H1 (cell line): ENCODE results near the gene MTCH2. TPM values are rescaled to one million over a fixed set of nuclear protein-coding genes. Genes with fewer than 3 reads are reported as not detected.

ENCODE experiments used
- CTCF ChIA-PET: fragments of 300-600 bp; sonication (Branson Sonifier 250); formaldehyde crosslinking; loops from one replicate; lab custom pipeline; 2021; ENCODE audit not compliant: partially characterized antibody; lab: Charles Lee
- POLR2A ChIA-PET: fragments of 300-600 bp; sonication (Branson Sonifier 250); formaldehyde crosslinking; loops from one replicate; lab custom pipeline; 2021; ENCODE audit warnings: inconsistent platforms; ENCODE audit not compliant: partially characterized antibody; lab: Charles Lee
- DNase-seq, 2 experiments: peaks; one replicate each; pipeline versions ENCODE4 v3.0.0 to v3.0.0-alpha.2; 2010 to 2022; ENCODE audit warnings: low spot score in 2 of 2, low read depth in 1 of 2, mixed read lengths in 1 of 2
- FAIRE-seq: peaks from 2 replicates; lab custom pipeline; 2011; peaks lifted over from hg19 to GRCh38; lab: Jason Lieb, UNC
- H2AFZ ChIP-seq: 2 replicates; pipeline ENCODE4 v1.8.1; 2012; ENCODE audit warnings: low read length, inconsistent platforms
- H2AK5ac ChIP-seq: 2 replicates; pipeline ENCODE4 v1.6.1; 2013; ENCODE audit warnings: low read depth, low read length
- H2BK120ac ChIP-seq: replicated peaks from 2 replicates; pipeline ENCODE3; 2013; ENCODE audit warnings: low read depth, low read length, inconsistent platforms
- H2BK12ac ChIP-seq: 2 replicates; pipeline ENCODE4 v1.6.1; 2013; ENCODE audit warnings: low read depth, low read length
- H2BK15ac ChIP-seq: 2 replicates; pipeline ENCODE4 v1.6.1; 2013; ENCODE audit warnings: low read length
- H2BK20ac ChIP-seq: 2 replicates; pipeline ENCODE4 v1.6.1; 2013; ENCODE audit warnings: low read length
- H2BK5ac ChIP-seq: 2 replicates; pipeline ENCODE4 v1.6.1; 2013; ENCODE audit warnings: low read depth, low read length
- H3K14ac ChIP-seq: 2 replicates; pipeline ENCODE4 v1.6.1; 2013; ENCODE audit warnings: inconsistent platforms; ENCODE audit not compliant: insufficient read length
- H3K18ac ChIP-seq: 2 replicates; pipeline ENCODE4 v1.6.1; 2013; ENCODE audit warnings: low read length; ENCODE audit errors: extremely low read depth
- H3K23ac ChIP-seq: 2 replicates; pipeline ENCODE4 v1.6.1; 2013; ENCODE audit warnings: inconsistent platforms; ENCODE audit not compliant: insufficient read length
- H3K23me2 ChIP-seq: 2 replicates; pipeline ENCODE4 v1.6.1; 2013; ENCODE audit warnings: low read depth, low read length
- H3K27ac ChIP-seq: 2 replicates; pipeline ENCODE4 v1.6.1; 2011; ENCODE audit warnings: low read depth, low read length, inconsistent platforms
- H3K27me3 ChIP-seq, 4 experiments: replicated peaks in 1 of 4; 1 replicate in 1 of 4; 2 replicates in 3 of 4; pipeline versions ENCODE4 v1.6.1 to v1.8.1; 2011 to 2013; ENCODE audit warnings: low read length in 3 of 4, mild to moderate bottlenecking in 3 of 4, inconsistent platforms in 2 of 4, mixed read lengths in 2 of 4, moderate library complexity in 1 of 4; ENCODE audit not compliant: control insufficient read depth in 3 of 4, insufficient read depth in 3 of 4; ENCODE audit errors: extremely low read depth in 1 of 4
- H3K36me3 ChIP-seq, 4 experiments: 2 replicates each; pipeline versions ENCODE4 v1.6.1 to v1.8.1; 2011 to 2013; ENCODE audit warnings: mild to moderate bottlenecking in 4 of 4, low read length in 3 of 4, moderate library complexity in 2 of 4, control low read depth in 1 of 4, inconsistent platforms in 1 of 4; ENCODE audit not compliant: insufficient read depth in 4 of 4, control insufficient read depth in 2 of 4
- H3K4ac ChIP-seq: replicated peaks from 2 replicates; pipeline ENCODE3; 2013; ENCODE audit warnings: low read length, low read depth, mixed read lengths, inconsistent platforms; ENCODE audit not compliant: insufficient read length
- H3K4me1 ChIP-seq, 4 experiments: replicated peaks in 1 of 4; 1 replicate in 1 of 4; 2 replicates in 3 of 4; pipeline versions ENCODE4 v1.6.1 to v1.8.1; 2011 to 2013; ENCODE audit warnings: low read length in 3 of 4, inconsistent platforms in 2 of 4, mixed read lengths in 1 of 4; ENCODE audit not compliant: insufficient read depth in 4 of 4, control insufficient read depth in 3 of 4
- H3K4me2 ChIP-seq, 2 experiments: 2 replicates each; pipeline versions ENCODE4 v1.6.1 to v1.8.1; 2011 to 2013; ENCODE audit warnings: low read depth in 2 of 2, low read length in 2 of 2, control low read depth in 1 of 2, inconsistent platforms in 1 of 2, mild to moderate bottlenecking in 1 of 2; ENCODE audit not compliant: insufficient read depth in 1 of 2
- H3K4me3 ChIP-seq, 4 experiments: fragments of 200-600, 300-600 bp in 1 of 4; sonication (generic), shearing (Covaris generic), sonication (Bioruptor Twin) in 1 of 4; 2 replicates each; pipeline versions ENCODE4 v1.5.1 to v1.8.1; 2011 to 2016; ENCODE audit warnings: low read length in 4 of 4, low read depth in 3 of 4, control low read depth in 2 of 4, inconsistent platforms in 2 of 4, mild to moderate bottlenecking in 2 of 4, mixed read lengths in 1 of 4, moderate library complexity in 1 of 4; ENCODE audit not compliant: insufficient read depth in 2 of 4; ENCODE audit errors: extremely low read depth in 1 of 4
- H3K56ac ChIP-seq: replicated peaks from 2 replicates; pipeline ENCODE3; 2013; ENCODE audit warnings: low read depth, mild to moderate bottlenecking, mixed read lengths, low read length, inconsistent platforms; ENCODE audit not compliant: insufficient read length
- H3K79me1 ChIP-seq: 2 replicates; pipeline ENCODE4 v1.6.1; 2013; ENCODE audit warnings: low read depth, low read length, control low read depth
- H3K79me2 ChIP-seq, 2 experiments: 2 replicates each; pipeline versions ENCODE4 v1.6.1 to v1.8.1; 2012 to 2013; ENCODE audit warnings: low read length in 2 of 2, mild to moderate bottlenecking in 2 of 2, inconsistent platforms in 1 of 2; ENCODE audit not compliant: insufficient read depth in 2 of 2, control insufficient read depth in 1 of 2
- H3K9ac ChIP-seq, 4 experiments: replicated peaks in 1 of 4; 1 replicate in 1 of 4; 2 replicates in 3 of 4; pipeline versions ENCODE4 v1.6.1 to v1.8.1; 2011 to 2013; ENCODE audit warnings: low read depth in 3 of 4, low read length in 3 of 4, control low read depth in 2 of 4, mild to moderate bottlenecking in 2 of 4, moderate library complexity in 2 of 4, inconsistent platforms in 1 of 4; ENCODE audit errors: extremely low read depth in 1 of 4
- H3K9me3 ChIP-seq, 2 experiments: 2 replicates each; pipeline versions ENCODE4 v1.6.1 to v1.8.1; 2012 to 2013; ENCODE audit warnings: mild to moderate bottlenecking in 2 of 2, moderate library complexity in 2 of 2, control low read depth in 1 of 2, inconsistent platforms in 1 of 2, low read depth in 1 of 2, low read length in 1 of 2, mixed read lengths in 1 of 2; ENCODE audit not compliant: insufficient read depth in 2 of 2
- H4K20me1 ChIP-seq, 2 experiments: replicated peaks in 1 of 2; 2 replicates each; pipeline versions ENCODE3 to v1.8.1; 2011 to 2013; ENCODE audit warnings: inconsistent platforms in 2 of 2, low read length in 2 of 2, mild to moderate bottlenecking in 1 of 2; ENCODE audit not compliant: insufficient read depth in 2 of 2, control insufficient read depth in 1 of 2
- H4K5ac ChIP-seq: 2 replicates; pipeline ENCODE4 v1.6.1; 2013; ENCODE audit warnings: low read length, low read depth, mixed read lengths, inconsistent platforms; ENCODE audit not compliant: insufficient read length
- H4K8ac ChIP-seq: 2 replicates; pipeline ENCODE4 v1.8.0; 2013; ENCODE audit warnings: mild to moderate bottlenecking, moderate library complexity, low read length, inconsistent platforms; ENCODE audit not compliant: insufficient read depth; ENCODE audit errors: extremely low read depth
- H4K91ac ChIP-seq: replicated peaks from 2 replicates; pipeline ENCODE3; 2013; ENCODE audit warnings: low read length, mixed read lengths, inconsistent platforms; ENCODE audit not compliant: insufficient read length
- CTBP2 ChIP-seq: IDR thresholded peaks from 2 replicates; pipeline ENCODE4 v1.7.0; 2011; ENCODE audit warnings: borderline replicate concordance, mild to moderate bottlenecking, moderate library complexity, mixed read lengths, low read length; ENCODE audit not compliant: insufficient read depth, insufficient read length
- EP300 ChIP-seq, 2 experiments: IDR thresholded peaks; 1 replicate in 1 of 2; 2 replicates in 1 of 2; pipeline ENCODE4 v1.6.1; 2011 to 2012; ENCODE audit warnings: low read depth in 2 of 2, low read length in 2 of 2, mild to moderate bottlenecking in 2 of 2, borderline replicate concordance in 1 of 2, inconsistent platforms in 1 of 2, moderate library complexity in 1 of 2
- KDM5A ChIP-seq: fragments of 200-600 bp; IDR thresholded peaks from 2 replicates; pipeline ENCODE4 v1.7.1; 2012; ENCODE audit warnings: mild to moderate bottlenecking, low read length, inconsistent platforms, mixed read lengths
- POLR2A ChIP-seq, 2 experiments: IDR thresholded peaks; 1 replicate in 1 of 2; 2 replicates in 1 of 2; pipeline ENCODE4 v1.6.1; 2011; ENCODE audit warnings: low read depth in 2 of 2, low read length in 2 of 2, mild to moderate bottlenecking in 2 of 2; ENCODE audit errors: control extremely low read depth in 1 of 2
- SAP30 ChIP-seq: fragments of 300-600 bp; sonication (generic); IDR thresholded peaks from 2 replicates; pipeline ENCODE4 v1.7.1; 2012; ENCODE audit warnings: low read length, moderate library complexity, mild to moderate bottlenecking, inconsistent platforms; ENCODE audit not compliant: insufficient read depth, insufficient replicate concordance
- TEAD4 ChIP-seq: IDR thresholded peaks from 2 replicates; pipeline ENCODE4 v1.6.1; 2012; ENCODE audit warnings: low read depth, low read length, inconsistent platforms, mixed read lengths
- whole genome bisulfite sequencing, 2 experiments: shearing (Covaris generic) in 1 of 2; methylation state at CpG; one replicate each; pipeline versions ENCODE4 v1.1.6 to v1.1.7; 2013 to 2015; ENCODE audit warnings: low lambda C conversion rate in 2 of 2, mixed read lengths in 2 of 2, inconsistent platforms in 1 of 2, low coverage in 1 of 2, missing lambda C conversion rate in 1 of 2; ENCODE audit not compliant: insufficient replicate concordance in 2 of 2, insufficient coverage in 1 of 2, insufficient read length in 1 of 2; ENCODE audit errors: extremely low coverage in 1 of 2, missing lambda C conversion rate in 1 of 2; 5-methylcytosine and 5-hydroxymethylcytosine counted together
- long read RNA-seq, 2 experiments: library from RNA in 1 of 2; library from capped mRNA in 1 of 2; stranded (forward); transcript quantifications; one replicate each; pipeline ENCODE4 v2.0.0, GENCODE V29; 2021; ENCODE audit warnings: inconsistent platforms in 1 of 2
- polyA minus RNA-seq, 3 experiments: library from RNA; depleted of rRNA, polyadenylated mRNA; stranded (reverse); fragments of >200 nt; gene quantifications; 1 replicate in 2 of 3; 2 replicates in 1 of 3; pipeline ENCODE4 v1.2.3, GENCODE V29; 2011
- polyA plus RNA-seq, 7 experiments: library from polyadenylated mRNA; depleted of rRNA in 3 of 7; stranded (reverse) in 5 of 7; unstranded in 2 of 7; fragments of >200 nt in 5 of 7; fragments of 200-250 nt in 2 of 7; gene quantifications; 1 replicate in 5 of 7; 2 replicates in 1 of 7; 4 replicates in 1 of 7; pipeline versions ENCODE4 v1.2.1 to v1.2.3, GENCODE V29; 2011 to 2013; ENCODE audit warnings: missing spikeins in 2 of 7, mixed read lengths in 2 of 7
- total RNA-seq: library from RNA; stranded (reverse); fragmentation: NEBNext Ultra II Directional; extraction: Animal tissue kit (Norgen Biotek cat#: 25700); gene quantifications from 2 replicates; pipeline ENCODE4 v1.2.1, GENCODE V29; 2021

The MTCH2 gene
- total RNA-seq = 157 and 167 TPM in 2 replicates
- polyA plus RNA-seq (2011; rRNA removed) = 126 and 171 TPM in 2 replicates
- 112 TPM for polyA plus RNA-seq (2011; cell fraction: cytosol; rRNA removed)
- 71.0 TPM for polyA plus RNA-seq (2011; cell fraction: nucleus; rRNA removed)
- polyA plus RNA-seq (2012, experiment 1 of 2) = 190 to 241 TPM (median 217 TPM) in 4 replicates
- polyA plus RNA-seq (2012, experiment 2 of 2) = 72.1 TPM
- polyA plus RNA-seq (2013, experiment 1 of 2) = 135 TPM
- 152 TPM for polyA plus RNA-seq (2013, experiment 2 of 2)
- polyA minus RNA-seq (2011; rRNA and poly(A)+ RNA removed) = 96.0 and 138 TPM in 2 replicates
- polyA minus RNA-seq (2011; cell fraction: cytosol; rRNA and poly(A)+ RNA removed) = 69.1 TPM
- polyA minus RNA-seq (2011; cell fraction: nucleus; rRNA and poly(A)+ RNA removed) = 53.0 TPM
- long read RNA-seq, experiment 1, transcript MTCH2-201 (13 exons, 2,587 nt) = major isoform, 76 of 161 reads
- long read RNA-seq, experiment 1, partial matches to known transcripts = 28 of 161 reads
- long read RNA-seq, experiment 1, other reads (novel, unspliced or antisense) = 56 of 161 reads
- long read RNA-seq, experiment 2, transcript MTCH2-201 (13 exons, 2,587 nt) = major isoform, 271 of 395 reads
- long read RNA-seq, experiment 2, partial matches to known transcripts = 16 of 395 reads
- long read RNA-seq, experiment 2, other reads (novel, unspliced or antisense) = 108 of 395 reads

GRCh38 chr11:47642099-47642855 lies at the start of gene MTCH2:
MTCH2 (minus strand) TSS chr11:47642559; CDS start chr11:47642465, 94 bp downstream.
- peak within 1 kb of the TSS; percentile 11 for H3K4ac ChIP-seq
- H3K9ac ChIP-seq = peak within 1 kb of the TSS; percentile 68 to 92 (median 88)
- H3K4me2 ChIP-seq = peak within 1 kb of the TSS; percentile 75 to 81
- 0 out of 2 replicates have a peak within 1 kb of the TSS, but pooled peaks have one; percentile 88 for H2BK15ac ChIP-seq
- peak within 1 kb of the TSS; percentile 91 for H2BK5ac ChIP-seq
- peaks cover 2 to 22% (median 6%) of the 10 kb centered on the region in 4 experiments; a peak in 5 of 8 replicates for H3K36me3 ChIP-seq
- peak within 1 kb of the TSS; percentile 90 for H4K8ac ChIP-seq
- DNase-seq = peak; percentile 87 to 95
- no peaks in the 10 kb centered on the region for H3K27me3 ChIP-seq
- H3K18ac ChIP-seq = peak within 1 kb of the TSS; percentile 89
- H3K56ac ChIP-seq = peak within 1 kb of the TSS; percentile 43
- no peaks in the 10 kb centered on the region for H4K20me1 ChIP-seq
- H4K91ac ChIP-seq = peak within 1 kb of the TSS; percentile 63
- H3K27ac ChIP-seq = peak within 1 kb of the TSS; percentile 88
- FAIRE-seq = no peak
- H3K23me2 ChIP-seq = 0 out of 2 replicates have a peak, but pooled peaks cover 2% of the 10 kb centered on the region
- no peaks in the 10 kb centered on the region for H3K9me3 ChIP-seq
- H3K14ac ChIP-seq = no peak within 1 kb of the TSS
- POLR2A ChIA-PET = interaction anchor here (0.6 to 1.9 kb wide), 9 partner anchors 9 to 232 kb away, joined by 3 to 12 read pairs (median 3); partner anchors contain the start of gene AGBL2
- H3K4me1 ChIP-seq = peaks cover 0 to 5% (median 0%) of the 10 kb centered on the region in 4 experiments; a peak in 3 of 7 replicates
- H4K5ac ChIP-seq = peak within 1 kb of the TSS; percentile 79
- no peak within 1 kb of the TSS for H2BK120ac ChIP-seq
- H3K23ac ChIP-seq = no peak within 1 kb of the TSS
- 0 out of 2 replicates have a peak within 1 kb of the TSS, but pooled peaks have one; percentile 72 for H2BK20ac ChIP-seq
- 2% methylated on average over 57 of the region's 78 CpGs; no CpG with 5 or more reads in 1 of the 2 experiments for WGBS, 2 experiments
- H3K79me2 ChIP-seq = peaks cover 0 to 24% of the 10 kb centered on the region in 2 experiments; a peak in 3 of 4 replicates
- peak within 1 kb of the TSS; percentile 77 to 92 (median 84) for H3K4me3 ChIP-seq
- H2AFZ ChIP-seq = peak within 1 kb of the TSS; percentile 79
- H3K79me1 ChIP-seq = no peaks in the 10 kb centered on the region
- no peak within 1 kb of the TSS for H2BK12ac ChIP-seq
- CTCF ChIA-PET = interaction anchor here (1.0 to 1.1 kb wide), 2 partner anchors 74 to 101 kb away, joined by 3 to 4 read pairs; no protein-coding TSS in a partner anchor
- H2AK5ac ChIP-seq = peak within 1 kb of the TSS; percentile 82; the same call in 1 of the 2 replicates
- TF ChIP-seq TEAD4 (no peak), EP300 (IDR thresholded peaks at IDR 0.05; ENCODE audit: borderline replicate concordance in 1 of 2, low read depth in 2 of 2, low read length in 2 of 2) (no peak), SAP30 (peak; percentile 80), POLR2A (IDR thresholded peaks at IDR 0.05; ENCODE audit: control extremely low read depth in 1 of 2, low read depth in 2 of 2, low read length in 2 of 2) (peak; percentile 72 to 88), CTBP2 (peak; percentile 62), KDM5A (0 out of 2 replicates have a peak, but pooled peaks have one; percentile 34)
